A673 (cell line): ENCODE measurements around the gene EIPR1. TPM values are rescaled to one million over a fixed set of nuclear protein-coding genes. Genes with fewer than 3 reads are reported as not detected.

Source experiments
- BruUV-seq: library from RNA; stranded (reverse); fragments of 400-500 nt; replicated peaks from 2 replicates; lab custom pipeline; 2021; lab: Mats Ljungman, UMichigan
- CTCF ChIA-PET: fragments of 300-600 bp; sonication (Branson Sonifier 250); formaldehyde crosslinking; loops from one replicate; lab custom pipeline; 2022; ENCODE audit warnings: antibody characterized with exemption; lab: Charles Lee
- POLR2A ChIA-PET: fragments of 300-600 bp; sonication (Branson Sonifier 250); formaldehyde crosslinking; loops from one replicate; lab custom pipeline; 2022; ENCODE audit warnings: antibody characterized with exemption; ENCODE audit not compliant: low non-redundant PET; lab: Charles Lee
- DNase-seq: peaks from one replicate; pipeline ENCODE4 v3.0.0-alpha.2; 2015; ENCODE audit warnings: low spot score
- H3K27ac ChIP-seq: fragments of 200-600 bp; sonication (generic); 2 replicates; pipeline ENCODE4 v1.5.1; 2016; ENCODE audit warnings: mixed run types, low read depth, mild to moderate bottlenecking, mixed read lengths, antibody characterized with exemption, low read length; ENCODE audit not compliant: poor library complexity, severe bottlenecking
- H3K27me3 ChIP-seq: fragments of 200-600 bp; sonication (generic); replicated peaks from 2 replicates; pipeline ENCODE4 v1.6.1; 2017; ENCODE audit warnings: mixed run types, low read depth, mild to moderate bottlenecking, mixed read lengths, antibody characterized with exemption, low read length; ENCODE audit not compliant: insufficient read depth, poor library complexity
- H3K36me3 ChIP-seq: fragments of 200-600 bp; sonication (generic); 2 replicates; pipeline ENCODE4 v1.6.1; 2016; ENCODE audit warnings: mixed run types, mild to moderate bottlenecking, mixed read lengths, antibody characterized with exemption, low read length; ENCODE audit not compliant: insufficient read depth, poor library complexity, severe bottlenecking
- H3K4me1 ChIP-seq: fragments of 200-600 bp; sonication (generic); 2 replicates; pipeline ENCODE4 v1.6.1; 2017; ENCODE audit warnings: mixed run types, mild to moderate bottlenecking, mixed read lengths, antibody characterized with exemption, low read length; ENCODE audit not compliant: insufficient read depth, poor library complexity, severe bottlenecking
- H3K4me3 ChIP-seq: fragments of 200-600 bp; sonication (generic); 2 replicates; pipeline ENCODE4 v1.5.1; 2016; ENCODE audit warnings: low read depth, mixed run types, mild to moderate bottlenecking, mixed read lengths, low read length; ENCODE audit not compliant: poor library complexity, severe bottlenecking
- H3K9me3 ChIP-seq: fragments of 200-600 bp; sonication (generic); 2 replicates; pipeline ENCODE4 v1.6.1; 2016; ENCODE audit warnings: mixed run types, low read depth, mild to moderate bottlenecking, mixed read lengths, antibody characterized with exemption, low read length; ENCODE audit not compliant: poor library complexity, severe bottlenecking
- EZH2 ChIP-seq: fragments of 200-600 bp; sonication (generic); IDR thresholded peaks from 2 replicates; pipeline ENCODE4 v1.6.1; 2017; ENCODE audit warnings: borderline replicate concordance, low read depth, mild to moderate bottlenecking, mixed read lengths, antibody characterized with exemption, low read length; ENCODE audit not compliant: poor library complexity, severe bottlenecking
- intact Hi-C: fragments of 100-400 bp; cut with micrococcal nuclease; formaldehyde crosslinking; loops from one replicate; pipeline ENCODE4 v1.10.0; 2022; ENCODE audit not compliant: unreplicated experiment
- total RNA-seq: library from RNA; stranded (reverse); gene quantifications from 2 replicates; pipeline ENCODE4 v1.2.3, GENCODE V29; 2021
- TF ChIP-seq, protein P1 (sequence below): fragments of 300-800, 200-600 bp; sonication (generic); conservative IDR thresholded peaks from 2 replicates; pipeline ENCODE4 v1.5.1; 2017; ENCODE audit warnings: low read depth, mild to moderate bottlenecking, antibody characterized with exemption, low read length, moderate library complexity, mixed read lengths

Gene EIPR1
- total RNA-seq, 1 experiment from 2014 or later = 37.0 TPM

GRCh38 chr2:3289971-3290370, 87.6 kb downstream of the EIPR1 start:
- no peak overlapping the region for H3K27ac ChIP-seq
- intact Hi-C loops = no loop called here
- POLR2A ChIA-PET = no interaction called here

GRCh38 chr2:3289526-3289925, 88.1 kb downstream of the EIPR1 start:
- DNase-seq = no peak

More at GRCh38 chr2:3289971-3290370, 87.6 kb downstream of the EIPR1 start:
- TF ChIP-seq, protein P1, sequence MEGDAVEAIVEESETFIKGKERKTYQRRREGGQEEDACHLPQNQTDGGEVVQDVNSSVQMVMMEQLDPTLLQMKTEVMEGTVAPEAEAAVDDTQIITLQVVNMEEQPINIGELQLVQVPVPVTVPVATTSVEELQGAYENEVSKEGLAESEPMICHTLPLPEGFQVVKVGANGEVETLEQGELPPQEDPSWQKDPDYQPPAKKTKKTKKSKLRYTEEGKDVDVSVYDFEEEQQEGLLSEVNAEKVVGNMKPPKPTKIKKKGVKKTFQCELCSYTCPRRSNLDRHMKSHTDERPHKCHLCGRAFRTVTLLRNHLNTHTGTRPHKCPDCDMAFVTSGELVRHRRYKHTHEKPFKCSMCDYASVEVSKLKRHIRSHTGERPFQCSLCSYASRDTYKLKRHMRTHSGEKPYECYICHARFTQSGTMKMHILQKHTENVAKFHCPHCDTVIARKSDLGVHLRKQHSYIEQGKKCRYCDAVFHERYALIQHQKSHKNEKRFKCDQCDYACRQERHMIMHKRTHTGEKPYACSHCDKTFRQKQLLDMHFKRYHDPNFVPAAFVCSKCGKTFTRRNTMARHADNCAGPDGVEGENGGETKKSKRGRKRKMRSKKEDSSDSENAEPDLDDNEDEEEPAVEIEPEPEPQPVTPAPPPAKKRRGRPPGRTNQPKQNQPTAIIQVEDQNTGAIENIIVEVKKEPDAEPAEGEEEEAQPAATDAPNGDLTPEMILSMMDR = no peak
- no peak for TF ChIP-seq EZH2
- H3K27me3 ChIP-seq = no peaks in the 10 kb centered on the region
- no peak overlapping the region for H3K4me3 ChIP-seq
- peaks cover 17% of the 10 kb centered on the region for H3K4me1 ChIP-seq
- DNase-seq = no peak
- no peaks in the 10 kb centered on the region for H3K36me3 ChIP-seq
- H3K9me3 ChIP-seq = no peaks in the 10 kb centered on the region
- CTCF ChIA-PET = no interaction called here
- no TSS peak for BruUV-seq

GRCh38 chr2:3289171-3289515, 88.5 kb downstream of the EIPR1 start:
- intact Hi-C loops = no loop called here
- POLR2A ChIA-PET = interaction anchor here (0.7 kb wide), 1 partner anchor 123 kb away, joined by 4 read pairs; no protein-coding TSS in a partner anchor
- peak overlapping the region; percentile 38 for H3K27ac ChIP-seq

More at GRCh38 chr2:3289526-3289925, 88.1 kb downstream of the EIPR1 start:
- Histone ChIP-seq H3K36me3 (no peaks in the 10 kb centered on the region), H3K27me3 (no peaks in the 10 kb centered on the region), H3K9me3 (no peaks in the 10 kb centered on the region), H3K4me3 (no peak overlapping the region), H3K27ac (peak overlapping the region; percentile 38), H3K4me1 (peaks cover 17% of the 10 kb centered on the region)
- POLR2A ChIA-PET = no interaction called here
- BruUV-seq = no TSS peak
- TF ChIP-seq, protein P1 = no peak
- no peak for TF ChIP-seq EZH2
- intact Hi-C loops = no loop called here
- CTCF ChIA-PET = no interaction called here

More at GRCh38 chr2:3289171-3289515, 88.5 kb downstream of the EIPR1 start:
- no TSS peak for BruUV-seq
- no peak for DNase-seq
- CTCF ChIA-PET = no interaction called here
- no peak for TF ChIP-seq EZH2
- TF ChIP-seq, protein P1 = no peak
- no peaks in the 10 kb centered on the region for H3K27me3 ChIP-seq
- H3K9me3 ChIP-seq = no peaks in the 10 kb centered on the region
- H3K4me3 ChIP-seq = no peak overlapping the region
- H3K4me1 ChIP-seq = peaks cover 17% of the 10 kb centered on the region
- H3K36me3 ChIP-seq = no peaks in the 10 kb centered on the region
